NCI-H1105 (cell line): ENCODE measurements around the gene SLC8A2.
A peak's percentile ranks its signal among the peaks of the same experiment; 100 is the strongest.

Source experiments
- DNase-seq: peaks from one replicate; lab custom pipeline; 2025; lab: John Stamatoyannopoulos, UW

Gene SLC8A2

GRCh38 chr19:47471733-47472457 lies at the start of gene SLC8A2:
Gene SLC8A2, minus strand, starts transcription at chr19:47471893. Its CDS starts 5,490 bp downstream, at chr19:47466403.
- DNase-seq = peak; percentile 66

- DNase-seq = no peak
Observed at GRCh38 chr19:47520839-47521238, 49.1 kb upstream of the SLC8A2 start.

- no peak for DNase-seq
Observed at GRCh38 chr19:47520343-47520806, 48.7 kb upstream of the SLC8A2 start.

- DNase-seq = no peak
Observed at GRCh38 chr19:47518854-47519253, 47.2 kb upstream of the SLC8A2 start.

GRCh38 chr19:47518139-47518538 lies 46.4 kb upstream of the SLC8A2 start:
- no peak for DNase-seq

GRCh38 chr19:47514869-47515588 lies 43.3 kb upstream of the SLC8A2 start, which contains the start of gene NAPA:
Gene NAPA, minus strand, starts transcription at chr19:47515063. Its CDS starts 123 bp downstream, at chr19:47514940.
- peak; percentile 100 for DNase-seq

- no peak for DNase-seq
Observed at GRCh38 chr19:47514151-47514868, 42.6 kb upstream of the SLC8A2 start.

GRCh38 chr19:47512948-47513319 lies 41.2 kb upstream of the SLC8A2 start:
- DNase-seq = no peak

GRCh38 chr19:47512183-47512947 lies 40.7 kb upstream of the SLC8A2 start:
- no peak for DNase-seq

GRCh38 chr19:47511681-47512080 lies 40.0 kb upstream of the SLC8A2 start:
- DNase-seq = no peak

- no peak for DNase-seq
Observed at GRCh38 chr19:47511128-47511517, 39.4 kb upstream of the SLC8A2 start.

GRCh38 chr19:47510516-47511127 lies 38.9 kb upstream of the SLC8A2 start:
- DNase-seq = no peak

- DNase-seq = no peak
Observed at GRCh38 chr19:47509973-47510372, 38.3 kb upstream of the SLC8A2 start.

GRCh38 chr19:47509170-47509847 lies 37.6 kb upstream of the SLC8A2 start:
- no peak for DNase-seq

GRCh38 chr19:47508721-47509120 lies 37.0 kb upstream of the SLC8A2 start:
- DNase-seq = no peak

GRCh38 chr19:47507924-47508553 lies 36.3 kb upstream of the SLC8A2 start:
- no peak for DNase-seq

GRCh38 chr19:47507012-47507411 lies 35.3 kb upstream of the SLC8A2 start:
- no peak for DNase-seq

GRCh38 chr19:47506459-47506858 lies 34.8 kb upstream of the SLC8A2 start:
- no peak for DNase-seq

GRCh38 chr19:47505506-47505905 lies 33.8 kb upstream of the SLC8A2 start:
- DNase-seq = no peak

- DNase-seq = no peak
Observed at GRCh38 chr19:47503826-47504150, 32.1 kb upstream of the SLC8A2 start.
